H1 (cell line): Measurements from ENCODE around the gene RHBDL2. TPM values are rescaled to one million over a fixed set of nuclear protein-coding genes. Genes with fewer than 3 reads are reported as not detected.

ENCODE experiments used
- CTCF ChIA-PET: fragments of 300-600 bp; sonication (Branson Sonifier 250); formaldehyde crosslinking; loops from one replicate; lab custom pipeline; 2021; ENCODE audit not compliant: partially characterized antibody; lab: Charles Lee
- POLR2A ChIA-PET: fragments of 300-600 bp; sonication (Branson Sonifier 250); formaldehyde crosslinking; loops from one replicate; lab custom pipeline; 2021; ENCODE audit warnings: inconsistent platforms; ENCODE audit not compliant: partially characterized antibody; lab: Charles Lee
- DNase-seq, 2 experiments: peaks; one replicate each; pipeline versions ENCODE4 v3.0.0 to v3.0.0-alpha.2; 2010 to 2022; ENCODE audit warnings: low spot score in 2 of 2, low read depth in 1 of 2, mixed read lengths in 1 of 2
- FAIRE-seq: peaks from 2 replicates; lab custom pipeline; 2011; peaks lifted over from hg19 to GRCh38; lab: Jason Lieb, UNC
- H2AFZ ChIP-seq: 2 replicates; pipeline ENCODE4 v1.8.1; 2012; ENCODE audit warnings: low read length, inconsistent platforms
- H2AK5ac ChIP-seq: 2 replicates; pipeline ENCODE4 v1.6.1; 2013; ENCODE audit warnings: low read depth, low read length
- H2BK120ac ChIP-seq: replicated peaks from 2 replicates; pipeline ENCODE3; 2013; ENCODE audit warnings: low read depth, low read length, inconsistent platforms
- H2BK12ac ChIP-seq: 2 replicates; pipeline ENCODE4 v1.6.1; 2013; ENCODE audit warnings: low read depth, low read length
- H2BK15ac ChIP-seq: 2 replicates; pipeline ENCODE4 v1.6.1; 2013; ENCODE audit warnings: low read length
- H2BK20ac ChIP-seq: 2 replicates; pipeline ENCODE4 v1.6.1; 2013; ENCODE audit warnings: low read length
- H2BK5ac ChIP-seq: 2 replicates; pipeline ENCODE4 v1.6.1; 2013; ENCODE audit warnings: low read depth, low read length
- H3K14ac ChIP-seq: 2 replicates; pipeline ENCODE4 v1.6.1; 2013; ENCODE audit warnings: inconsistent platforms; ENCODE audit not compliant: insufficient read length
- H3K18ac ChIP-seq: 2 replicates; pipeline ENCODE4 v1.6.1; 2013; ENCODE audit warnings: low read length; ENCODE audit errors: extremely low read depth
- H3K23ac ChIP-seq: 2 replicates; pipeline ENCODE4 v1.6.1; 2013; ENCODE audit warnings: inconsistent platforms; ENCODE audit not compliant: insufficient read length
- H3K23me2 ChIP-seq: 2 replicates; pipeline ENCODE4 v1.6.1; 2013; ENCODE audit warnings: low read depth, low read length
- H3K27ac ChIP-seq: 2 replicates; pipeline ENCODE4 v1.6.1; 2011; ENCODE audit warnings: low read depth, low read length, inconsistent platforms
- H3K27me3 ChIP-seq, 4 experiments: replicated peaks in 1 of 4; 1 replicate in 1 of 4; 2 replicates in 3 of 4; pipeline versions ENCODE4 v1.6.1 to v1.8.1; 2011 to 2013; ENCODE audit warnings: low read length in 3 of 4, mild to moderate bottlenecking in 3 of 4, inconsistent platforms in 2 of 4, mixed read lengths in 2 of 4, moderate library complexity in 1 of 4; ENCODE audit not compliant: control insufficient read depth in 3 of 4, insufficient read depth in 3 of 4; ENCODE audit errors: extremely low read depth in 1 of 4
- H3K36me3 ChIP-seq, 4 experiments: 2 replicates each; pipeline versions ENCODE4 v1.6.1 to v1.8.1; 2011 to 2013; ENCODE audit warnings: mild to moderate bottlenecking in 4 of 4, low read length in 3 of 4, moderate library complexity in 2 of 4, control low read depth in 1 of 4, inconsistent platforms in 1 of 4; ENCODE audit not compliant: insufficient read depth in 4 of 4, control insufficient read depth in 2 of 4
- H3K4ac ChIP-seq: replicated peaks from 2 replicates; pipeline ENCODE3; 2013; ENCODE audit warnings: low read length, low read depth, mixed read lengths, inconsistent platforms; ENCODE audit not compliant: insufficient read length
- H3K4me1 ChIP-seq, 4 experiments: replicated peaks in 1 of 4; 1 replicate in 1 of 4; 2 replicates in 3 of 4; pipeline versions ENCODE4 v1.6.1 to v1.8.1; 2011 to 2013; ENCODE audit warnings: low read length in 3 of 4, inconsistent platforms in 2 of 4, mixed read lengths in 1 of 4; ENCODE audit not compliant: insufficient read depth in 4 of 4, control insufficient read depth in 3 of 4
- H3K4me2 ChIP-seq, 2 experiments: 2 replicates each; pipeline versions ENCODE4 v1.6.1 to v1.8.1; 2011 to 2013; ENCODE audit warnings: low read depth in 2 of 2, low read length in 2 of 2, control low read depth in 1 of 2, inconsistent platforms in 1 of 2, mild to moderate bottlenecking in 1 of 2; ENCODE audit not compliant: insufficient read depth in 1 of 2
- H3K4me3 ChIP-seq, 4 experiments: fragments of 200-600, 300-600 bp in 1 of 4; sonication (generic), shearing (Covaris generic), sonication (Bioruptor Twin) in 1 of 4; 2 replicates each; pipeline versions ENCODE4 v1.5.1 to v1.8.1; 2011 to 2016; ENCODE audit warnings: low read length in 4 of 4, low read depth in 3 of 4, control low read depth in 2 of 4, inconsistent platforms in 2 of 4, mild to moderate bottlenecking in 2 of 4, mixed read lengths in 1 of 4, moderate library complexity in 1 of 4; ENCODE audit not compliant: insufficient read depth in 2 of 4; ENCODE audit errors: extremely low read depth in 1 of 4
- H3K56ac ChIP-seq: replicated peaks from 2 replicates; pipeline ENCODE3; 2013; ENCODE audit warnings: low read depth, mild to moderate bottlenecking, mixed read lengths, low read length, inconsistent platforms; ENCODE audit not compliant: insufficient read length
- H3K79me1 ChIP-seq: 2 replicates; pipeline ENCODE4 v1.6.1; 2013; ENCODE audit warnings: low read depth, low read length, control low read depth
- H3K79me2 ChIP-seq, 2 experiments: 2 replicates each; pipeline versions ENCODE4 v1.6.1 to v1.8.1; 2012 to 2013; ENCODE audit warnings: low read length in 2 of 2, mild to moderate bottlenecking in 2 of 2, inconsistent platforms in 1 of 2; ENCODE audit not compliant: insufficient read depth in 2 of 2, control insufficient read depth in 1 of 2
- H3K9ac ChIP-seq, 4 experiments: replicated peaks in 1 of 4; 1 replicate in 1 of 4; 2 replicates in 3 of 4; pipeline versions ENCODE4 v1.6.1 to v1.8.1; 2011 to 2013; ENCODE audit warnings: low read depth in 3 of 4, low read length in 3 of 4, control low read depth in 2 of 4, mild to moderate bottlenecking in 2 of 4, moderate library complexity in 2 of 4, inconsistent platforms in 1 of 4; ENCODE audit errors: extremely low read depth in 1 of 4
- H3K9me3 ChIP-seq, 2 experiments: 2 replicates each; pipeline versions ENCODE4 v1.6.1 to v1.8.1; 2012 to 2013; ENCODE audit warnings: mild to moderate bottlenecking in 2 of 2, moderate library complexity in 2 of 2, control low read depth in 1 of 2, inconsistent platforms in 1 of 2, low read depth in 1 of 2, low read length in 1 of 2, mixed read lengths in 1 of 2; ENCODE audit not compliant: insufficient read depth in 2 of 2
- H4K20me1 ChIP-seq, 2 experiments: replicated peaks in 1 of 2; 2 replicates each; pipeline versions ENCODE3 to v1.8.1; 2011 to 2013; ENCODE audit warnings: inconsistent platforms in 2 of 2, low read length in 2 of 2, mild to moderate bottlenecking in 1 of 2; ENCODE audit not compliant: insufficient read depth in 2 of 2, control insufficient read depth in 1 of 2
- H4K5ac ChIP-seq: 2 replicates; pipeline ENCODE4 v1.6.1; 2013; ENCODE audit warnings: low read length, low read depth, mixed read lengths, inconsistent platforms; ENCODE audit not compliant: insufficient read length
- H4K8ac ChIP-seq: 2 replicates; pipeline ENCODE4 v1.8.0; 2013; ENCODE audit warnings: mild to moderate bottlenecking, moderate library complexity, low read length, inconsistent platforms; ENCODE audit not compliant: insufficient read depth; ENCODE audit errors: extremely low read depth
- H4K91ac ChIP-seq: replicated peaks from 2 replicates; pipeline ENCODE3; 2013; ENCODE audit warnings: low read length, mixed read lengths, inconsistent platforms; ENCODE audit not compliant: insufficient read length
- ASH2L ChIP-seq: fragments of 200-600, 300-600 bp; sonication (generic); IDR thresholded peaks from one replicate; pipeline ENCODE4 v1.7.1; 2017; ENCODE audit warnings: low read length
- BCL11A ChIP-seq, 2 experiments: IDR thresholded peaks; one replicate each; pipeline ENCODE4 v1.6.1; 2011; ENCODE audit warnings: low read depth in 2 of 2, low read length in 2 of 2, mild to moderate bottlenecking in 2 of 2
- BRCA1 ChIP-seq: IDR thresholded peaks from 2 replicates; pipeline ENCODE4 v1.6.1; 2012; ENCODE audit warnings: low read depth, low read length, improper control_type of control experiment
- CBX5 ChIP-seq: fragments of 300-800, 300-1000 bp; sonication (generic); IDR thresholded peaks from 2 replicates; pipeline ENCODE4 v1.7.1; 2016; ENCODE audit warnings: antibody characterized with exemption, low read length, low read depth
- CREB1 ChIP-seq: IDR thresholded peaks from 2 replicates; pipeline ENCODE4 v1.6.1; 2012; ENCODE audit warnings: inconsistent platforms
- EGR1 ChIP-seq: IDR thresholded peaks from 2 replicates; pipeline ENCODE4 v1.6.1; 2011; ENCODE audit warnings: low read depth, low read length, borderline replicate concordance
- FOSL1 ChIP-seq: IDR thresholded peaks from 2 replicates; pipeline ENCODE4 v1.6.1; 2011; ENCODE audit warnings: mild to moderate bottlenecking, low read depth, low read length, moderate library complexity; ENCODE audit not compliant: insufficient read depth
- HDAC6 ChIP-seq: IDR thresholded peaks from one replicate; pipeline ENCODE4 v1.7.1; 2012; ENCODE audit warnings: low read depth, mild to moderate bottlenecking, inconsistent platforms, low read length, moderate library complexity
- KDM1A ChIP-seq: fragments of 200-600, 300-600 bp; sonication (generic); IDR thresholded peaks from 2 replicates; pipeline ENCODE4 v1.7.1; 2016; ENCODE audit warnings: mild to moderate bottlenecking, low read length, borderline replicate concordance
- MAFK ChIP-seq: IDR thresholded peaks from 2 replicates; pipeline ENCODE4 v1.6.1; 2012; ENCODE audit warnings: low read depth, mild to moderate bottlenecking, improper control_type of control experiment, low read length
- RFX5 ChIP-seq: IDR thresholded peaks from 2 replicates; pipeline ENCODE4 v1.6.1; 2011; ENCODE audit warnings: low read depth, low read length, improper control_type of control experiment, borderline replicate concordance
- TAF7 ChIP-seq: optimal IDR thresholded peaks from 2 replicates; pipeline ENCODE3; 2011; ENCODE audit warnings: low read depth, mild to moderate bottlenecking, inconsistent platforms, low read length, moderate library complexity, borderline replicate concordance
- TBP ChIP-seq: IDR thresholded peaks from 2 replicates; pipeline ENCODE4 v1.6.1; 2011; ENCODE audit warnings: low read depth, low read length, improper control_type of control experiment
- ZNF274 ChIP-seq: IDR thresholded peaks from 2 replicates; pipeline ENCODE4 v1.7.0; 2012; ENCODE audit warnings: low read length, borderline replicate concordance; ENCODE audit errors: extremely low read depth
- WGBS, 2 experiments: shearing (Covaris generic) in 1 of 2; methylation state at CpG; one replicate each; pipeline versions ENCODE4 v1.1.6 to v1.1.7; 2013 to 2015; ENCODE audit warnings: low lambda C conversion rate in 2 of 2, mixed read lengths in 2 of 2, inconsistent platforms in 1 of 2, low coverage in 1 of 2, missing lambda C conversion rate in 1 of 2; ENCODE audit not compliant: insufficient replicate concordance in 2 of 2, insufficient coverage in 1 of 2, insufficient read length in 1 of 2; ENCODE audit errors: extremely low coverage in 1 of 2, missing lambda C conversion rate in 1 of 2; 5-methylcytosine and 5-hydroxymethylcytosine counted together
- polyA plus RNA-seq, 7 experiments: library from polyadenylated mRNA; depleted of rRNA in 3 of 7; stranded (reverse) in 5 of 7; unstranded in 2 of 7; fragments of >200 nt in 5 of 7; fragments of 200-250 nt in 2 of 7; gene quantifications; 1 replicate in 5 of 7; 2 replicates in 1 of 7; 4 replicates in 1 of 7; pipeline versions ENCODE4 v1.2.1 to v1.2.3, GENCODE V29; 2011 to 2013; ENCODE audit warnings: missing spikeins in 2 of 7, mixed read lengths in 2 of 7
- total RNA-seq: library from RNA; stranded (reverse); fragmentation: NEBNext Ultra II Directional; extraction: Animal tissue kit (Norgen Biotek cat#: 25700); gene quantifications from 2 replicates; pipeline ENCODE4 v1.2.1, GENCODE V29; 2021

The RHBDL2 gene
- total and polyA plus RNA-seq, 2 of the 8 experiments (the other 6 are each of a cell fraction or from before 2014, with no cell fraction given): 0.42 to 0.84 TPM

- no peak overlapping the region for H2BK12ac ChIP-seq
- no peak overlapping the region for H2BK120ac ChIP-seq
- H2BK5ac ChIP-seq: no peak overlapping the region
- H2AFZ ChIP-seq: no peak overlapping the region
- H3K36me3 ChIP-seq: no peaks in the 10 kb centered on the region
- H3K79me1 ChIP-seq: no peaks in the 10 kb centered on the region
- ChIA-PET POLR2A (interaction anchor here (0.6 to 1.1 kb wide), 3 partner anchors 9 to 44 kb away, joined by 4 read pairs; no protein-coding TSS in a partner anchor), CTCF (interaction anchor here (1.2 kb wide), 1 partner anchor 202 kb away, joined by 3 read pairs; no protein-coding TSS in a partner anchor)
- H3K4me3 ChIP-seq: no peak overlapping the region
- H3K9me3 ChIP-seq: no peaks in the 10 kb centered on the region
- no peak overlapping the region for H4K8ac ChIP-seq
- no peak overlapping the region for H3K14ac ChIP-seq
- H2AK5ac ChIP-seq: no peak overlapping the region
- H4K5ac ChIP-seq: no peak overlapping the region
- peak in 1 of 2 experiments; percentile 6 for DNase-seq
- no peaks in the 10 kb centered on the region for H3K79me2 ChIP-seq
- no peak overlapping the region for H3K56ac ChIP-seq
- no peak overlapping the region for H2BK20ac ChIP-seq
- no peak overlapping the region for H3K27ac ChIP-seq
- no peak overlapping the region for H3K9ac ChIP-seq
- H4K20me1 ChIP-seq: no peaks in the 10 kb centered on the region
- no peaks in the 10 kb centered on the region; a peak in 1 of 7 replicates for H3K27me3 ChIP-seq
- no peak overlapping the region for H3K18ac ChIP-seq
- H2BK15ac ChIP-seq: no peak overlapping the region
- 83% methylated on average over 5 of the region's 5 CpGs; no CpG with 5 or more reads in 1 of the 2 experiments for WGBS, 2 experiments
- H3K4me1 ChIP-seq: peaks cover 0 to 2% (median under 1%) of the 10 kb centered on the region in 4 experiments; a peak in 2 of 7 replicates
- no peak overlapping the region for H3K4me2 ChIP-seq
- FAIRE-seq: no peak
- no peak overlapping the region for H4K91ac ChIP-seq
- H3K23ac ChIP-seq: no peak overlapping the region
- H3K4ac ChIP-seq: no peak overlapping the region
- no peaks in the 10 kb centered on the region for H3K23me2 ChIP-seq
- no peak for TF ChIP-seq CBX5
- TF ChIP-seq HDAC6: no peak
- TF ChIP-seq ASH2L: no peak
- TF ChIP-seq CREB1: no peak
- TF ChIP-seq TAF7: no peak
- TF ChIP-seq BCL11A (IDR thresholded peaks at IDR 0.05; ENCODE audit: low read depth in 2 of 2, low read length in 2 of 2): no peak
- TF ChIP-seq TBP: no peak
- no peak for TF ChIP-seq BRCA1
- TF ChIP-seq MAFK: no peak
- no peak for TF ChIP-seq ZNF274
- no peak for TF ChIP-seq EGR1
- no peak for TF ChIP-seq FOSL1
- TF ChIP-seq KDM1A: no peak
- TF ChIP-seq RFX5: no peak
Measured at GRCh38 chr1:38889589-38889988, 52.0 kb downstream of the RHBDL2 start.
